Measurements from ENCODE around the gene CDH4. TPM values are rescaled to one million over a fixed set of nuclear protein-coding genes. Genes with fewer than 3 reads are reported as not detected.
A peak's percentile ranks its signal among the peaks of the same experiment; 100 is the strongest.

The CDH4 gene
- total and polyA plus RNA-seq, 12 donors: 0.04 to 0.25 (median 0.08) TPM; not detected in 5

GRCh38 chr20:61779176-61779965, 527.3 kb downstream of the CDH4 start:
- TF ChIP-seq CTCF (IDR thresholded peaks at IDR 0.05): no peak
- WGBS, 2 donors: 86 to 87% methylated on average over 27 of the region's 27 CpGs
- intact Hi-C loops (cut with DNase I): no loop called here

GRCh38 chr20:61780066-61780465, 528.0 kb downstream of the CDH4 start:
- intact Hi-C loops (cut with DNase I): no loop called here
- no peak for TF ChIP-seq CTCF (IDR thresholded peaks at IDR 0.05)
- Histone ChIP-seq H3K27ac (no peak overlapping the region), H3K27me3 (peaks cover 0 to 33% (median 12%) of the 10 kb centered on the region in 7 donors), H3K9me3 (peaks cover 0 to 25% (median 9%) of the 10 kb centered on the region in 11 donors), H3K36me3 (no peaks in the 10 kb centered on the region), H3K4me3 (no peak overlapping the region), H3K4me1 (no peaks in the 10 kb centered on the region)
- ATAC-seq: no peak
- no peak for DNase-seq
- 84 to 85% methylated on average over 7 of the region's 7 CpGs for WGBS, 2 donors

More at GRCh38 chr20:61779176-61779965, 527.3 kb downstream of the CDH4 start:
- ATAC-seq (no peak), DNase-seq (no peak)
- H3K27ac ChIP-seq: no peak overlapping the region
- H3K9me3 ChIP-seq: peaks cover 0 to 25% (median 9%) of the 10 kb centered on the region in 11 donors
- H3K4me1 ChIP-seq: no peaks in the 10 kb centered on the region
- no peak overlapping the region for H3K4me3 ChIP-seq
- H3K27me3 ChIP-seq: peaks cover 0 to 32% (median 7%) of the 10 kb centered on the region in 7 donors
- no peaks in the 10 kb centered on the region for H3K36me3 ChIP-seq

GRCh38 chr20:61784801-61785566, 532.9 kb downstream of the CDH4 start:
- peak in 1 of 8 donors; percentile 26 for ATAC-seq
- intact Hi-C loops (cut with DNase I): no loop called here
- H3K9me3 ChIP-seq: peaks cover 0 to 25% (median 9%) of the 10 kb centered on the region in 11 donors
- peaks cover 0 to 29% (median 7%) of the 10 kb centered on the region in 7 donors for H3K27me3 ChIP-seq
- no peak overlapping the region for H3K4me3 ChIP-seq
- no peak for TF ChIP-seq CTCF (IDR thresholded peaks at IDR 0.05)
- no peaks in the 10 kb centered on the region for H3K4me1 ChIP-seq
- 79 to 80% methylated on average over 17 to 18 of the region's 18 CpGs for WGBS, 2 donors
- no peak for DNase-seq
- no peaks in the 10 kb centered on the region for H3K36me3 ChIP-seq
- no peak overlapping the region for H3K27ac ChIP-seq

- H3K9me3 ChIP-seq: peaks cover 0 to 24% (median 9%) of the 10 kb centered on the region in 11 donors
- DNase-seq (no peak), ATAC-seq (no peak)
- no peak overlapping the region for H3K27ac ChIP-seq
- intact Hi-C loops (cut with DNase I): no loop called here
- H3K4me1 ChIP-seq: no peaks in the 10 kb centered on the region
- no peak for TF ChIP-seq CTCF (IDR thresholded peaks at IDR 0.05)
- peaks cover 0 to 26% (median 7%) of the 10 kb centered on the region in 7 donors for H3K27me3 ChIP-seq
- H3K4me3 ChIP-seq: no peak overlapping the region
- no peaks in the 10 kb centered on the region for H3K36me3 ChIP-seq
- 88 to 100% methylated on average over 1 of the region's 1 CpG for whole genome bisulfite sequencing, 2 donors
These were observed 533.4 kb downstream of the CDH4 start for GRCh38 chr20:61785567-61785816.

All from heart right ventricle (tissue), 16 donors.